ENCODE results near the gene NISCH.

The NISCH gene

DNA sequence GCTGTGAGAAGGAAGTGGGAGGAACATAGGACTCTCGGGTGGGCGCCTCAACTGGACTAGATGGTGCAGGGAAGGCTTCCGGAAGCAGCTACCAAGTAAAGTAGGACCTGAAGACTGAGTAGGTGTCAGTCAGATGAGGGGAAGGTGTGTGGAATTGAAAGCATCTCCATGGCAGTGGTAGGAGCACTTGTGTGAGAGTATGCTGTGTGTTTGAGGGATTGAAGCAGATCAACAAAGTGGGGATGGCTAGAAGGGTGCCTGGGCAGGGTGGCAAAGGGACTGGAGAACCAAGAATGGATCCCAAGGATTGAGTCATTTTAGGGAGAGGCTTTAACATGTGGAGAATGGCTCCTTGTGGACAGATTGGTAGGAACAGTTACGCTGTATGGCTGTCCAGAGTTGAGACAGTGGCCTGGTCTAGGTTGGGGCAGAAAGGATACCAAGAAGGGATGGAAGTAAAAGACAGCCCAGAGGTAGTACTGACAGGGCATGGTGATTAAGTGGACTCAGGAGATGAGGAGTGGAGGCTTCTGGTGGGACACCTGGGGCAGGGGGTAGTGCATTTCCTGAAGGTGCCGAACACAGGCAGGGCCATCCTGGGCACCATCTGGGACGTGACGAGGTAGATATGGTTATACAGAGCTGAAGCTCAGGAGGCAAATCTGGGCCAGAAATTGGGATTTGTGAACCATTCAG lies 82.5 kb downstream of the NISCH start:
- in situ Hi-C loops (cut with MboI; ENCODE audit: low pct_unique_long_range_greater_than_20kb, low sequenced_read_pairs, unreplicated experiment) = no loop called here
- TF ChIP-seq, protein P1, sequence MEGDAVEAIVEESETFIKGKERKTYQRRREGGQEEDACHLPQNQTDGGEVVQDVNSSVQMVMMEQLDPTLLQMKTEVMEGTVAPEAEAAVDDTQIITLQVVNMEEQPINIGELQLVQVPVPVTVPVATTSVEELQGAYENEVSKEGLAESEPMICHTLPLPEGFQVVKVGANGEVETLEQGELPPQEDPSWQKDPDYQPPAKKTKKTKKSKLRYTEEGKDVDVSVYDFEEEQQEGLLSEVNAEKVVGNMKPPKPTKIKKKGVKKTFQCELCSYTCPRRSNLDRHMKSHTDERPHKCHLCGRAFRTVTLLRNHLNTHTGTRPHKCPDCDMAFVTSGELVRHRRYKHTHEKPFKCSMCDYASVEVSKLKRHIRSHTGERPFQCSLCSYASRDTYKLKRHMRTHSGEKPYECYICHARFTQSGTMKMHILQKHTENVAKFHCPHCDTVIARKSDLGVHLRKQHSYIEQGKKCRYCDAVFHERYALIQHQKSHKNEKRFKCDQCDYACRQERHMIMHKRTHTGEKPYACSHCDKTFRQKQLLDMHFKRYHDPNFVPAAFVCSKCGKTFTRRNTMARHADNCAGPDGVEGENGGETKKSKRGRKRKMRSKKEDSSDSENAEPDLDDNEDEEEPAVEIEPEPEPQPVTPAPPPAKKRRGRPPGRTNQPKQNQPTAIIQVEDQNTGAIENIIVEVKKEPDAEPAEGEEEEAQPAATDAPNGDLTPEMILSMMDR (IDR thresholded peaks at IDR 0.05; ENCODE audit: extremely low read depth, insufficient read depth, missing control alignments) = no peak
- DNase-seq (ENCODE audit: low spot score) = no peak

DNA sequence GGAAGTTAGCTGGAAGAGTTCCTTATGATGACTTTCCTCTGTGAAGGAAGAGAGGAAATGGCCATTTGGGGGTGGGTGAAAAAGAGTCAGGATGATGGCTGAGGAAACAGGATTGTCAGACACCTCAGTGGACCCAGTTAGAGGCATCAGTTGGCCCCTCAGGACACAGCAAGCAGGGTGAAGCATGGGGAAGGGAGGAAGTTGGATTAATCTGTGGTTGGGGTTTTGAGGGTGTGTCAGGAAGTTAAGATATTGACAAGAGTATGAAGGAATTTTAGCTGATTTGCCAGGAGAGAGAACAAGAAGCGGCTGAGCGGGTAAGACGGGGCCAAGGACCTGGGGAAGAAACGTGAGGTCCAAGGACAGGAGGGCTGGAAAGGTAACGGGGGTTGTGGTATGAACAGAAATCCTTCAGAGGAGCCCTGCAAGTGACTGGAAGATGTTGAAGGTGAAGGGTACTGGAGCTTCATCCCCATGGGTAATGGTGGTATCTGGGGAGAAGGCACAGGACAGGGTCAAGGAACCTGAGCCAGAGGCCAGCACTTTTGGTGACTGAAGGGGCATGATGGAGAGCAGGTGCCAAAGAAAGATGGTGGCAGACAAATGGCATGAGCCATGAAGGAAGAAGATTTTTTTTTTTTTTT lies 83.7 kb downstream of the NISCH start:
- TF ChIP-seq, protein P1 (IDR thresholded peaks at IDR 0.05; ENCODE audit: extremely low read depth, insufficient read depth, missing control alignments) = no peak
- no peak for DNase-seq (ENCODE audit: low spot score)
- in situ Hi-C loops (cut with MboI; ENCODE audit: low pct_unique_long_range_greater_than_20kb, low sequenced_read_pairs, unreplicated experiment) = no loop called here

DNA sequence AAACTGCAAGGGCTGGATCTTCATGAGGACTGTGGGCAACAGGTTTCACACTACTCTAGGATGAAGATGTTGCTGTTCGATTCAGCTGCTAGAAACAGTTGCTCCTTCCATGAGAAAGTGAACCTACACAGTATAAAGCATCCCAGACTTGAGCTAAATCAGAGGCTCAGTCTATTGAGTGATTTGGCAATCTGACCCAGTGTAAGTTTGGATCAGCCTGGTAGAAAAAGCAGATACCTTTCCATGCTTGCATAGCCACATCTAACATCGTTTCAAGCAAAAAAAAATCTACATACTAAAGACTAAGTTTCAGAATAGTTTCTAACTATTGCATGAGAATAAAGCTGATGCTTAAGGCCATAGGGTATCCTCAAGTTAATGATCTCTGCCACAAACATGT lies 85.6 kb downstream of the NISCH start:
- no peak for DNase-seq (ENCODE audit: low spot score)
- TF ChIP-seq, protein P1 (IDR thresholded peaks at IDR 0.05; ENCODE audit: extremely low read depth, insufficient read depth, missing control alignments) = no peak
- in situ Hi-C loops (cut with MboI; ENCODE audit: low pct_unique_long_range_greater_than_20kb, low sequenced_read_pairs, unreplicated experiment) = no loop called here

Data from GM13977 (cell line).